ENCODE results near the gene NR1D2. TPM values are rescaled to one million over a fixed set of nuclear protein-coding genes. Genes with fewer than 3 reads are reported as not detected.
A peak's percentile ranks its signal among the peaks of the same experiment; 100 is the strongest.

The NR1D2 gene
- total RNA-seq, 1 donor from 2014 or later = 62.1 TPM

GRCh38 chr3:23969393-23969792 lies 24.3 kb downstream of the NR1D2 start:
- no peak for TF ChIP-seq CTCF (IDR thresholded peaks at IDR 0.05)
- H3K36me3 ChIP-seq = peaks cover 82% of the 10 kb centered on the region

GRCh38 chr3:23971684-23972083 lies 26.6 kb downstream of the NR1D2 start:
- Histone ChIP-seq H3K27me3 (no peaks in the 10 kb centered on the region), H3K4me1 (no peaks in the 10 kb centered on the region), H3K9me3 (no peaks in the 10 kb centered on the region), H3K27ac (no peak overlapping the region), H3K36me3 (peaks cover 69% of the 10 kb centered on the region), H3K4me3 (no peak overlapping the region)
- ATAC-seq = no peak
- no peak for TF ChIP-seq CTCF (IDR thresholded peaks at IDR 0.05)
- intact Hi-C loops (cut with DNase I) = no loop called here
- no peak for DNase-seq

More at GRCh38 chr3:23969393-23969792, 24.3 kb downstream of the NR1D2 start:
- H3K4me1 ChIP-seq = no peaks in the 10 kb centered on the region
- no peak overlapping the region for H3K4me3 ChIP-seq
- no peaks in the 10 kb centered on the region for H3K27me3 ChIP-seq
- no peak overlapping the region for H3K27ac ChIP-seq
- intact Hi-C loops (cut with DNase I) = no loop called here
- DNase-seq (no peak), ATAC-seq (no peak)
- no peaks in the 10 kb centered on the region for H3K9me3 ChIP-seq

- H3K36me3 ChIP-seq = peaks cover 47% of the 10 kb centered on the region
- no peak for TF ChIP-seq CTCF (IDR thresholded peaks at IDR 0.05)
Measured at GRCh38 chr3:23976555-23976954, 31.5 kb downstream of the NR1D2 start.

GRCh38 chr3:23979569-23979968 lies 34.5 kb downstream of the NR1D2 start:
- no peak overlapping the region for H3K4me3 ChIP-seq
- no peak for TF ChIP-seq CTCF (IDR thresholded peaks at IDR 0.05)
- no peak for ATAC-seq
- H3K27ac ChIP-seq = no peak overlapping the region
- H3K4me1 ChIP-seq = no peaks in the 10 kb centered on the region
- intact Hi-C loops (cut with DNase I) = no loop called here
- H3K36me3 ChIP-seq = peaks cover 31% of the 10 kb centered on the region
- DNase-seq = no peak
- no peaks in the 10 kb centered on the region for H3K27me3 ChIP-seq
- no peaks in the 10 kb centered on the region for H3K9me3 ChIP-seq

More at GRCh38 chr3:23976555-23976954, 31.5 kb downstream of the NR1D2 start:
- ATAC-seq (no peak), DNase-seq (no peak)
- intact Hi-C loops (cut with DNase I) = no loop called here
- Histone ChIP-seq H3K4me1 (no peaks in the 10 kb centered on the region), H3K9me3 (no peaks in the 10 kb centered on the region), H3K27me3 (no peaks in the 10 kb centered on the region), H3K4me3 (no peak overlapping the region), H3K27ac (no peak overlapping the region)

- ATAC-seq (peak; percentile 10), DNase-seq (no peak)
- H3K36me3 ChIP-seq = peaks cover 24% of the 10 kb centered on the region
Measured at GRCh38 chr3:23981136-23981535, 36.0 kb downstream of the NR1D2 start.

More at GRCh38 chr3:23981136-23981535, 36.0 kb downstream of the NR1D2 start:
- intact Hi-C loops (cut with DNase I) = no loop called here
- TF ChIP-seq CTCF (IDR thresholded peaks at IDR 0.05) = no peak
- no peak overlapping the region for H3K27ac ChIP-seq
- H3K4me3 ChIP-seq = no peak overlapping the region
- H3K27me3 ChIP-seq = no peaks in the 10 kb centered on the region
- no peaks in the 10 kb centered on the region for H3K4me1 ChIP-seq
- no peaks in the 10 kb centered on the region for H3K9me3 ChIP-seq

Data from upper lobe of right lung (tissue), 1 donor.